ENCODE results near the gene GPBAR1.
"Not testable (repeated sequence)": the region's sequence is repeated elsewhere in the genome, so short reads cannot be mapped to it uniquely, and the experiment has no call there.

GPBAR1 gene

DNA sequence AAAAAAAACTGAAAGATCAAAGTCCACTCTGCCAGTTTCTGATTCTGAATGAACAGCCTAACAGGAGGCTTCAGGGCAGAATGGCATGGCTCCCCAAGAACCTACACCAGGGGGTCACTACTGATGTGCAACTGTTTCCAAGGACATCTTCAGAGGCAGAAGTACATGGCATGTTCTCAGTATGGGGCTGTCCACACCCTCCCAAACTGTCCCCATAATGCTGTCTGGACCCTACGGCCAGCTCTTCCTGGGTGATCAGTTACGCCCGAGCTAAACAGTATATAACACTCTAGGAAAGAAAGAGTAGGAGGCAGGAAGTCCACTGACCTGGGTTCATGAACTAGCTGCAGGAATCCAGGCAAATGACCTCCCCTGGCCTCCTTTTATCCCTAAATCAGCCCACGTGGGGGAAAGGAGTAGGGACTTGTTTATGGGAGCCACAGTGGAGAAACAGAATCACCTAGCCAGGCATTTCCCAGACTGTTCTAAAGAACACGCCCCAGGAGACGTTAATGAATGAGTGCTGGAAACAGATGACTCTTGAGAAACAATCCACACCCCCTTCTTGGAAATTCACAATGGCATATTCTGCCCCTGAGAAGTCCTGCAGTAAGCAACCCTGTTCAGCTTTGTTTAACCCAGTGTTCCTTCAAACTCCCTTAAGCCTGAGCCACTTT, 29.0 kb downstream of the GPBAR1 start:
- no peak for DNase-seq

DNA sequence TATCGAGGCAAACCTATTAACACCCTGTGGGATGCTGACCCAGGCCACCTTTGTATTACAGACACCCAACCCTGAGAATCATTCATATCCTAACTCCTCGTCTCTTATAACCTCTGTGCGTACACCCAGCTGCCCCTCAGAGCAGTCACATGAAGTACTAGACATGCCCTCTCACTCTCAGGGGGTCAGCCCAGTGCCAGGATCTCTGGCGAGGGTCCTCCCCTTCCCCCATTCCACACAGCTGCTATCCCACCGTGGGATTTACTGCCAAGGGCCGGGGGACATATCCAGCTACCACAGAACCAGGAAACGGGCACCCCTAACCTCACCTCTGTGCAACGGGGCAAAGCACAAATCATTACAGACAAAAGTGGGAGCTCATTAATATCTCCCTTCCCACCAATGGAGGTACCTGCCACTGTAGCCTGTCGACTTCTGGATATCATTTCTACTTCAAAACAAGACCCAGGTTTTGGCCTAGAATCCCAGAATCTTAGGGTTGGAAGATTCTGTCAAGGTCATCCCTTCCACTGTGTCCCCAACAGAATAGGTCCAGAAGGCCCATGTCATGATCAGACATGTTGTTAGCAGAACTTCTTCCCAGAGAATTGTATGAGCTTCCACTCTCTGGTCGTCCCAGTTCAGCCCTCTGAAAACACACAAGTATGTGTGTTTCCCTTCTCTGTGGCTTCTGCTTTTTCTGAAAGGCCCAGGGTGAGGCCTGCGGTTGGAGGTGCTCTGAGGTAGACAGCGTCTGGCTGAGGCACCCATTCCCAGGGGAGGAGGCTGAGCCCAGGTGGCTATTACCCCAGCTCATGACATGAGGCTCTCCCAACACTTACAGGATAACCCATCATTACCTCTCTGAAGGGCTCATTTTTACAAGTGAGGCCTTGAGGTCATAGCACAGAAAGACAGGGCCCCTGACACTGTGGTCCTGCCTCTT, 29.8 kb downstream of the GPBAR1 start:
- no peak for DNase-seq

DNA sequence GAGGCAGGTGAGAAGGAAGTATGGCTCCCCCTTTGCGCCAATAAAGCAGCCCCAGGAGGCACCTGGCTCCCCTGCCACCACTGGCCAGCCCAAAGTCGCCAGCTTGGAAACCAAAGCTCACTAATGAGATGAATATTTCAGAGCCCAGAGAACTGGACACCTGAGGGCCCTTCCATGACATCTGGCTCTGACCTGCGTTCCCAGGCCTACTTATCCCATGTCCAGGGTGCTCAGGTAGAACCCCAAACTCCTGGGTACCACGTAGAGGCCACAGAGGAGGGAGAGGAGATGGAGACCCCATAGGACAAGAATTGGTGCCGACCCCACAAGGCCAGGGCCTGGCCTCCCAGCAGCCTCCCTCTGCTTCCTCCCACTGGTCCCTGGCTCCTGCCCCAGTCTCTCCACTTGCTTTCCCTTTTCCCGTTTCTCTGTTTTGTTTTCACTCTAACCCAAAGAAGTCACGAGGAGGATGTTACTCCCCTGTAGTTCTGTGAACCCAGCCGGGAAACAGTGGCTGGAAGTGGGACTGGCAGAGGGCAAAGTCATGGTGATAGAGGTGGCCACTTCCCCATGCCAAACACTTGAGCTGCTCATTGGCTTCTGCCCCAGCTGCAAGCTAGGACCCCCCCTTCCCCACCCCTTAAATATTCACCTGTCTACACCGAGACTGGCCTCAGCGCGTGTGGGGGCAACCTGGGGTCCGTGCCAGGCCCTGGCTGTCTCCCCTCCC, 30.7 kb downstream of the GPBAR1 start:
- no peak for DNase-seq

DNA sequence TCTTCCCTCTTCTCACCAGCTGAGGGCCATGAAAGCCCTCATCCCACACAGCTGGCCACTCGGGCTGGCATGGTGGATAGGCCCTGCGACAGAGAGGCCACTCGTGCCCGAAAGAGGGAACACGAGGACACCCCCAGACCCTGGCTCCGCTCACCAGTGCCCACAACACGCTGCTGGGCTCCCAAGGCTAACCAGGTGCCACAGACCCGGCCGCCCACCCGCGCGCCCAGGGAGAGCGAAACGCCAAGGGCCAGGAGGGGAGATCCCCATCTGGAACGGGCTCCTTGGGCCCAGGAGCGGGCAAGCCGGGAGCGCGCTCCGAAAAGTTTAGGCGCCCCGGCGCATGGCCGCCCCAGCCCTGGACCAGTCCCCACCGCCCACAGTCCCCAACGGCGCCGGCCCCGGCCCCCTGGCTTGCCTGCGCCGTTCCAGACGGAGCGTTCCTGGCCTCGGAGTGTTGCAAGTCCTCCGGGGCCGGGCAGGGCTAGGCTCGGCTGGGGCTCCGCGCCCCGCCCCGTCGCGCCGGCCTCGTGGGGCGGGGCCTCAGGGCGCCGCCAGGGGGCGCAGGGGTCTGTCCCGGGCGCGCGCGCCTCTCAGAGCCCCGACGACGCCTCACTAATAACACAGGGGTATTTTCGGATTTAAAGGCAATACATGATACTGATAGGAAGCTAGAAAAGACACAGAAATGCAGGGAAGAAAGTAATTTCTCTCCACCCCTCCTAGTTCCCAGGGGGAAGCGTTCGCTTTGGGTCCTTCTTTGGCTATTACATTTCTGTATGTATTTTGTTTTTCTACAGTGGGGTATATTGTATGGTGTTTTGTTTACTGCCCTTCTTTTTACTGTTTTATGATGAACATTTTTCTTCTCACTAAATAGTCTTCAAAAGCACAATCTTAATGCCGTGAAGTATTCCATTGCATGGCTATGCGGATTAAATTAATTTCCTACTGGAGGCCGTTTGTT, 31.5 kb downstream of the GPBAR1 start, which contains the start of gene TMBIM1:
TSS of gene TMBIM1 (minus strand) at position 456 of the 967 bp plus-strand sequence. CDS start 10,362 bp downstream, outside the sequence.
- DNase-seq = peak; percentile 22

DNA sequence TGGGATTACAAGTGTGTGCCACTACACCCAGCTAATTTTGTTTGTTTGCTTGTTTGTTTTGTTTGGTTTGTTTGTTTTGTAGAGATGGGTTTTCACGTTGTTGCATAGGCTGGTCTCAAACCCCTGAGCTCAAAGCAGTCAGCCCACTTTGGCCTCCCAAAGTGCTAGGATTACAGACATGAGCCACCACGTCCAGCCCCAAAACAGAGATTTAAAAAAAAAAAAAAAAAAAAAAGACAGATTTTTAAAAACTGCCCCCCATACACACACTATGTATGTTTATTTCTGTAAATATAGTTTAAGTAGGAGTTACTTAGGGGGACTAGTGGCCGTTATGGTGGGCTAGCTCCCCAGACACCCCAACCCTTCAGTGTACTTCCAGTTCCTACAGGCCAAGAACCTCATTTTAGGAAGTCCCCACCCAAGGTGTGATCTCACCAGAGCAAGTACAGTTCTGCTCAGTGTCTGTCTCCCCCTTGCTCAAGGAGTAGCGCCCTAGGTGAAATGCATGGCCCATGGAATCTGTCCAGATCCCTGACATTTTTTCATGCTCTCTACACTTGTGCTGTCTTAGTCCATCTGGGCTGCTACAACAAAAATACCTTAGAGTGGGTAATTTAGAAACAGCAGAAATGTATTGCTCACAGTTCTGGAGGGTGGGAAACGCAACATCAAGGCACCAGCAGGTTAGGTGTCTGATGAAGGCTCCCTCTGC, 33.1 kb downstream of the GPBAR1 start:
- no peak for DNase-seq

DNA sequence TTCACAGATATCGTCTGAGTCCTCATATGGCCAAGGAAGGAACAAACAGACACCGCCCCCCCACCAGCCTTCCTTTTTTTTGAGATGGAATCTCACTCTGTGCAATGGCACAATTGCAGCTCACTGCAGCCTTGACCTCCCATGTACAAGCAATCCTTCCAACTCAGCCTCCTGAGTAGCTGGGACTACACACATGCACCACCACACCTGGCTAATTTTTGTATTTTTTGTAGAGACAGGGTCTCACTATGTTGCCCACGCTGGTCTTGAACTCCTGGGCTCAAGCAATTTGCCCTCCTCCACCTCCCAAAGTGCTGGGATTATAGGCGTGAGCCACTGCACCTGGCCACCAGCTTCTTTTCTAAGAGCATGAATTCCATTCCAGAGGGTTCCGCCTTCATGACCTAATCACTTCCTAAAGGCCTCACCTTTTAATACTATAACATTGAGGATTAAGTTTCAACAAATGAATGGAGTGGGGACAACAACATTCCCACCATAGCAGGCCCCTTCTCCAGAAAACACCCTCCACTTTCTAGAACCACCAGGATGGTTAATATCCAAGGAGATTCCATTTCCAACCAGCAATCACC, 33.7 kb downstream of the GPBAR1 start:
- DNase-seq = no peak

DNA sequence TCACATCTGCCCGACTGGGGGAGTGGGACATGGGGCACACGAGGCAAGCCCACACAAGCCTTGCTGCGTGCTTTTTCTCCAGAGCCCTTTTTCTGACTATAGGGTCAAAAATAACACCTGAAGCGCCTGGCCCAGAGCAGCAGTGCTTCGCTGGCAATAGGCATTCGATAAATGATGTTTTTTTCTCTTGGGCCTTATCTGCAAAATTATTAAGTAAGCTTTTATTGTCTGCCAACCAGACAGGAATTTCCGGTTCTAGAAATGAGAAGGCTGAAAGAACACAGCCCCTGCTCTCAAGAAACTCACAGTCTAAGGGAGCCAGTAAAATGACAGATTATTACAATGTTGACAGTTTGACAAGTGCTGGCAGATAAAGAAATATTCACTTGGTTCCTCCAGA, 34.2 kb downstream of the GPBAR1 start:
- DNase-seq = peak; percentile 25

DNA sequence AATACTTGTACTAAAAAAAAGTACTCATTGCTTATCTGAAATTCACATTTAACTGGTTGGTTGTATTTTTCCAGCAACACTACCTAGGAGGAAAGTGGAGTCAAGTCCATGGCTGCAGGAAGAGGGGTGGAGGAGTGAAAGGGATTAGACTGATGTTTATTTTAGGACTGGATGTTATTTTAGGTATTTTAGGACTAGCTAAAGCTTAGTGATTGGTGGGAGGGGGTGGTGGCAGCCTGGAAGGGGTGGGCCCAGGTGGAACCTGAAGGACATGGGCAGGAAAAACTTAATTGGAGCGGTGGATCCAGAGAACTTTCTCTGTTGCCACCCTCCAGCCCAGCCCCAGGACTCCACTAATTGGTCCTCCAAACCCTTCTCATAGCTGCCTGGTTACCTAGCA, 35.4 kb downstream of the GPBAR1 start:
- DNase-seq = no peak

DNA sequence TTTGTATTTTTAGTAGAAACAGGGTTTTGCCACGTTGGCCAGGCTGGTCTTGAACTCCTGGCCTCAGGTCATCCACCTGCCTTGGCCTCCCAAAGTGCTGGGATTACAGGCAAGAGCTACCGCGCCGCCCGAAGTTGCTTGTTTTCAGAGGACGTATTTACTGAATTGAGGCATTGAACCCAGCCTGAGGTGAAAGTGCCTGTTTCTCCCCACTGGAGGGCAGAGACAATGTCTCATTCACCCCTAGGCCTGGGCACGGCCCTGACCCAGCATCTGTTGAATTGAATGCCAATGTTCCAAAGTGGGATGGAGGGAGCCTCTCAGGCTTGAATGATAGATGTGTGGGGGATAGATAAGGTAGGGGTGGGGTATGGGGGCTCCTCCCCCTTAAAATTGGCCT, 36.0 kb downstream of the GPBAR1 start:
- DNase-seq = no peak

DNA sequence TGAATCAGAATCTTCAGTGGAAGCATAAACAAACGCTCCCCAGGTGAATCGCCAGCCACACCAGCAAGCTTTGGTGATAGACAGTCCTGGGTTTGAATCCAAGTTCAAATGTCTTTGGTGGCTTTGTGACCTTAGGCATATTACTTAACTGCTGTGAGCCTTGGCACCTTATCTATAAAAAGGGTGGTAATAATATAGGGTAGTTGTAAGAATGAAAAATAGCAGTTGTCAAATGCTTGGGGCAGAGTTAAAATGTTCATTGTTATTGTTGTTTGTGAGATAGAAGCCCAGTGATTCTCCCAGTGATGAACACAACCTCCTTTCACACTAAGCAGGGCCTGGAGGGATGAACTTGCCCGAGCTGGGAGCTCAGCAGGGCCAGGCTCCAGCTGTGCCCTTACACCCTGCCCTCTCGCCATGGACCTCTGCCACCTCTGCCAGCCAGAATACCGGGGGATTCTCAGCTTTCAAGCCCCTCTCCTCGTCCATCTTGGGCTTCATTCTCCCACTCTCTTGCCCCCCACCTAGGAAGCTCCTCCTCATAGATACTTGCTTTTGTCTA, 37.6 kb downstream of the GPBAR1 start:
- DNase-seq = no peak

DNA sequence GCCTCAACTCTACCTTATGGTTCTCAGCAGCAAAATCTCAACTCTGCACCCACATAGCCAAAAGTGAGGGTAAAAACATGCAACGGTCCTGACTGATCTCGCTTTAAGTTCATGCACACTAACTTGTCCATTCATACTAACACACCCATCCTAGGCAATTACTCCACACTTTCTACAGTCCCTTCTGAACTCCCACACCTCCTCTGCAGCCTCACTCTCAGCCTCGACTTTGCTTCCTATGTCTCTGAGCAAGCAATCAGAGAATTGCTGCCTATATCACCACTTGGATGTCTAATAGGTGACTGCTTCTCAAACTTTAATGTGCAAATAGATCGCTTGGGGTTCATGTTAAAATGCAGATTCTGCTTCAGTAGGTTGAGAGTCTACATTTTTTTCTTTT, 39.3 kb downstream of the GPBAR1 start:
- no peak for DNase-seq

DNA sequence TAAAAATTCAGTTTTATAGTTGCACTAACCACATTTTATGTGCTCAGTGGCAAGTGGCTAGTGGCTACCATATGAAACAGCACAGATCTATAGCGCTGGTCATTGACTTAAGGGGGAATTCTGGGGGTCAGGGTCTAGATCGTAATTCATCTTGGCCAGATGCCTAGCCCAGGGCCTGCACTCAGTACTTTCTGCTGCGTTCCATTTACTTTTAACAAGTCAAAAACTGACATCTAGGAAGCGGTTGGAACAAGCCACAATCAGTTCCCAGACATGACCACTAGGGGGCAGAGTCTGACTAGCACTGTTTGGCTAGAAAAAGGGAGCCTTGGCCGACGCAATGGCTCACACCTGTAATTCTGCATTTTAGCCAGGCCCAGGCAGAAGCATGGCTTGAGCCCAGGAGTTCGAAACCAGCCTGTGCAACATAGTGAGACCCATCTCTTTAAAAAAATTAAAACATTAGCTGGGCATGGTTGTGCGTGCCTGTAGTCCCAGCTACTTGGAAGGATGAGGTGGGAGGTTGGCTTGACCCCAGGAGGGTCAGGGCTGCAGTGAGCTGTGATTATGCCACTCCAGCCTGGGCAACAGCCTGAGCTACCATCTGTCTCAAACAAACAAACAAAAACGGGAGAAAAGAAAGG, 40.5 kb downstream of the GPBAR1 start:
- peak; percentile 82 for DNase-seq

DNA sequence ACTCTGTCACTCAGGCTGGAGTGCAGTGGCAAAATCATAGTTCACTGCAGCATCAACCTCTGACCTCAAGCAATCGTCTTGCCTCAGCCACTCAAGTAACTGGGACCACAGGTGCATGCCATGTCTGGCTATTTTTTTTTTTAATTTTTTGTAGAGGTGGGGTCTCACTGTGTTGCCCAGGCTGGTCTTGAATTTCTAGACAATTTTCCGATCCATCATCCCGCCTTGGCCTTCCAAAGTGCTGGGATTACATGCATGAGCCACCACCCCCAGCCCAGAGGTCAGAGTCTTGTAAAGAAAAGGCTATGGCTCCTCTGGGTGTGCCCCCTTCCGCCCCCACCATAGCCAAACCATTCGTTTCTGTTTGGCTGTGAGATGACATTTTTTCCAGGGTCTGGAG, 44.6 kb downstream of the GPBAR1 start:
- no peak for DNase-seq

DNA sequence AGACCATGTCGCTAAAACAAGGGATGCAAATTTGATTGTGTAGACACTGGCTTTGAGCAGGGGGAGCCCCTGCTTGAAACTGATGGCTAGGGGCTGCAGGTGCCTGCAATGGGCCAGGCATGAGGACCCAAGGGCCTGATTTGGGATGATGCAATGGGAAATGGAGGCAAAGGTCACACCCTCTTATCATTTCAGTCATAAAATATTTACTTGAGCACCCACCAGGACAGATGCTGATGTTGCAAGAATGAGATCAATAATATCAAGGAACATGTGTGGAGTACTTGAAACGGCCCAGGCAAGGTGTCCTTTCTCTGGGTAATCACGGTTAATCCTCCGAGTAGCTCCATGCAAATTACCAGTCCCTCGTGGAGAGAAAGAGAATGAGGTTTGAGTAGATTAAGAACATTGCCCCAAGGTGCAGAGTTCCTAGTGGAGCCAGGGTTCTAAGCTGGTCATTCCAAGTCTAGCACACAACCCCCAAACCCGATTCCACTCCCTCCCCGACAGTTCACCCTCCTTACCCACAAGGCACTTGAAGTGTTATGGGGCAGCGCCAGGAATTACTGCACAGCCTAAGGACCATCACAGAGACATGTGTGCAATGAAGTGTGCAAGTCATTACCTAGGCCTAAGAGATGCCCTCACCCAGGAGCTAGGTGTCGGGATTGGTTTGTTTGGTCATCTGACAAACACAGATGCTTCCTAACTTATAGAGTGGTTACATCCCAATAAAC, 45.5 kb downstream of the GPBAR1 start:
- no peak for DNase-seq

DNA sequence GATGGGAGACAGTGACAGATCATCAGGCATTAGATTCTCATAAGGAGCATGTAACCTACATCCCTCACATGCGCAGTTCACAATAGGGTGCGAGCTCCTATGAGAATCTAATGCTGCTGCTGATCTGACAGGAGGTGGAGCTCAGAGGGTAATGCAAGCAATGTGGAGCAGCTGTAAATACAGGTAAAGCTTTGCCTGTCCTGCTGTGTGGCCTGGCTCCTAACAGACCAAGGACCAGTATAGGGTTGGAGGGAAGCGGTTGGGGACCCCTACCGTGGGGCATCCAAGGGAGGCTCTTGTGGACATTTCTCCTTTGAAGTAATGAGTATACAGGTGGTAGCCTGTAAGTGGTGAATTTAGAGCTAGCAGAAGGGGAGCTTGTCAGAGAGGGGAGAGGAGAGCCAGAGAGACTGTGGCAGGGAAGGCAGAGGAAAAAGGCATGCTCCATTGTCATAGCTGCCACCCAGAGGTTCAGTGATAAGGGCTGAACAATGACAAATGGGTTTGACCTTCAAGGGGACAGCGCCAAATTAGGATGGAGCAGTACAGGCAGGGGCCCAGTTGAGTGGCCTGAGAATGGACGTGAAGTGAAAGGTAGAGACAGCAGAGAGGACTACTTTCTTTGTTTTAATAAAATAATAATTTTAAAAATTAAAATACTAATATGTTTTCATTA, 46.7 kb downstream of the GPBAR1 start:
- no peak for DNase-seq

DNA sequence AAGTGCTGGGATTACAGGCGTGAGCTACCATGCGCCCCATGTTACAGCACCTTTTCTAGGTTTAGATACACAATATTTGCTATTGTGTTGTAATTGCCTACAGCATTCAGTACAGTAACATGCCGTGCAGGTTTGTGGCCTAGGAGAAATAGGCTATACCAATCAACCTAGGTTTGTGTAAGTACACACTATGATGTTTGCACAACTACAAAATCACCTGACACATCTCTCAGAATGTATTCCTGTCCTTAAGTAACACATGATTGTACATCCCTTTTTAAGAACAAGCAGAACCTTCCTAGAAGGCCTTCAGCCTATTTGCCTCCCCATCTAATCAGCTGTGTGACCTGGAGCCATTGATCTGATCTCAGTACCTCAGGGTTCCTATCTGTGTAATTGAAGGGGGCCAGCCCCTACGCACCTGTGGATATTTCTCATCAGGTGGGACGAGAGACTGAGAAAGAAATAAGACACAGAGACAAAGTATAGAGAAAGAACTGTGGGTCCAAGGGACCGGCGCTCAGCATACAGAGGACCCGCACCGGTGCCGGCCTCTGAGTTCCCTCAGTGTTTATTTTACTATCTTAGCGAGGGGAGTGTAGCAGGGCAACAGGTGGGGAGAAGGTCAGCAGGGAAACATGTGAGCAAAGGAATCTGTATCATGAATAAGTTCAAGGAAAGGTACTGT, 50.2 kb downstream of the GPBAR1 start:
- DNase-seq = no peak

DNA sequence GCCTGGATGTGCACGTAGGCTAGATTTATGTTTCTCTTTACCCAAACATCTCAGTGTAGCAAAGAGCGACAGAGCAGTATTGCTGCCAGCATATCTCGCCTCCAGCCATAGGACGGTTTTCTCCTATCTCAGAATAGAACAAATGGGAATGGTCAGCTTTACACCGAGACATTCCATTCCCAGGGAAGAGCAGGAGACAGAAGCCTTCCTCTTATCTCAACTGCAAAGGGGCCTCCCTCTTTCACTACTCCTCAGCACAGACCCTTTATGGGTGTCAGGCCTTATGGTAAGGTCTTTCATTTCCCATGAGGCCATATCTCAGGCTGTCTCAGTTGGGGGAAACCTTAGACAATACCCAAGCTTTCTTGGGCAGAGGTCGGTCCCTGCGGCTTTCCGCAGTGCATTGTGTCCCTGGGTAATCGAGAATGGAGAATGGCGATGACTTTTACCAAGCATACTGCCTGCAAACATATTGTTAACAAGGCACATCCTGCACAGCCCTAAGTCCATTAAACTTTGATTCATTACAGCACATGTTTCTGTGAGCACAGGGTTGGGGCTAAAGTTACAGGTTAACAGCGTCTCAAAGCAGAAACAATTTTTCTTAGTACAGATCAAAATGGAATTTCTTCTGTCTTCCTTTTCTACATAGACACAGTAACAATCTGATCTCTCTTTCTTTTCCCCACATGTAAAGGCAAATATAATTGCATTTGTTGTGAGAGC, 50.9 kb downstream of the GPBAR1 start:
- DNase-seq = not testable (repeated sequence)

Data from NCI-H526 treated with DMSO at 0.1 percent for 48 hours (cell line).